Stimulated activated CD4-positive, alpha-beta T cell treated with anti-CD3 and anti-CD28 coated beads, Interleukin-12 subunit alpha, Interleukin-12 subunit beta, amount 100 ng/mL, for 4 hours (primary cell): ENCODE results near the gene PLXND1.

Experiments used
- DNase-seq: peaks from one replicate; pipeline ENCODE4 v3.0.0-alpha.2; 2020

The PLXND1 gene

DNA sequence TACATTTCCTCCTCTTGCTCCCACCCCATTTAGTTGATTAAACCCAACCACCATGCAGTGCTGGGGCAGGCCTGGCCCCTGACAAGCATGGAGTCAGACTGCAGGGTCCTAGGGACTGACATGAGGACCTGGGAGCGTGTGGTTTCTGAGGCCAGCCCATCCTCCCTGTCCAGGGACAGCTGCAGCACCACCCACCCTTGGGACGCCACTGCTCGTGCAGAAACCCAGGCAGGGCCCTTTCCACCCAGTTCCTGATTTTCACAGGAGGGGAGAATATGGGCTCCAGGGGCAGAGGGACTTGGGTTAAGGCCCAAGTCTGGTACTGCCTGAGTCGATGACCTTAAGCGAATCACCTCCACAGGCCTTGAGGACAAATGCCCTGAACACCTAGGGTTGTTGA is 23.7 kb downstream of the PLXND1 start:
- DNase-seq, result no peak

- no peak for DNase-seq
These were observed 24.9 kb downstream of the PLXND1 start for GRCh38 chr3:129581623-129582022.

DNA sequence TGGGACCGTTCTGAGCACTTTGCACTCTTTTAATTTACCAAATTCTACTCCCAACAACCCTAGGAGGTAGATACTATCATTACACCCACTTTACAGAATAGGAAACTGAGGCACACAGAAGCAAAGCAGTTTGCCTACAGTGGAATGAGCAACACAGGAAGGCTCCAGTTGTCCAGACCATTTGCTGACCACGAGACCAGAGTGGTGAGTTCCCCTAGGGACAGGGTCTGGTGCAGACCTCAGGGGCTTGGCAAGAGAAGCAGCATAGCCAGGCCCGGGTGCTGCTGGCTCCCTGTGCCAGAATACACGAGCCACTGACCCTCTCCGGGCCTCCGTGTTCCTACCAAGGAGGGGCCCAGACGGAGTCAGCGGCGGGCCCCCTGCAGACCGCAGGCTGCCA is 26.5 kb downstream of the PLXND1 start:
- DNase-seq, result no peak

- DNase-seq, result no peak
These were observed 28.3 kb downstream of the PLXND1 start for GRCh38 chr3:129577925-129578786.

GRCh38 chr3:129577366-129577765 is 29.1 kb downstream of the PLXND1 start:
- no peak for DNase-seq

GRCh38 chr3:129576514-129577352 is 29.7 kb downstream of the PLXND1 start:
- no peak for DNase-seq

DNA sequence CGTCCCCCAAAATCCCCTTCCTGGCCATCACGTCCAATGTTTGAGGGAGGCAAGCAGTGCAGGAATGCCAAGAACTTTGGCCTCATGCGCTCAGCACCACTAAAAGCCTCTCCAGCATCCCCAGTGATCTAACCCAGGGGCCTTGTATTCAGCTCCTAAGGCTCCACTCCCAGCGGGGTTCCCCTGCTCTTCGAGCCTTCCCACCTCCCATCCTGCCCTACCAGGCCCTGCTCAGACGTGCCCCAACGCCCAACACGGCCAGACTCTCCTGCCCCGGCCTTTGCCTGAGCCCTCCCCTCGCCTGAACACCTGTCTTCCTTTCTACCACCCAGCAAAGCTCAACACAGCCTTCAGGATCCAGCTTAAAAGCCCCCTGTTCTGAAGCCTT is 30.5 kb downstream of the PLXND1 start:
- no peak for DNase-seq

- DNase-seq, result no peak
These were observed 31.1 kb downstream of the PLXND1 start for GRCh38 chr3:129575233-129575996.

GRCh38 chr3:129574206-129574605 is 32.3 kb downstream of the PLXND1 start:
- no peak for DNase-seq

DNA sequence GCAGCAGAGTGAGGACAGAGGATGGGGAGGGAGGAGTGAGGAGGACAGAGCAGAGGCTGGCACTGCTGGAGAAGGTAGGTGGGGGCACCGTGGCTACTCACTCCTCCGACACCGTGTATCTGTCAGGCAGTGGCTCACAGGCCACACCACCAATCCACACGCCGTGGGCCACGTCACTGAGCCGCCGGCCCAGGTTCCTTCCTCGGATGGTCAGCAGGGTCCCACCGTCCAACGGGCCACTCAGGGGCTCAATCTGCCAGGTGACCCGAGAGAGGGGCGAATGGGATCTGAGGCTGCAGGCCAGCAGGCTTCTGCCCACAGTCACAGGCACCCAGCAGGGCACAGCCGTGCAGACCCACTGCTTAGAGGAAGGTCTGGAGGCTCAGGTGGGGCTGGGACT is 33.0 kb downstream of the PLXND1 start:
- DNase-seq, result no peak

GRCh38 chr3:129572603-129573002 is 33.9 kb downstream of the PLXND1 start:
- no peak for DNase-seq

- no peak for DNase-seq
These were observed 34.6 kb downstream of the PLXND1 start for GRCh38 chr3:129571605-129572547.

DNA sequence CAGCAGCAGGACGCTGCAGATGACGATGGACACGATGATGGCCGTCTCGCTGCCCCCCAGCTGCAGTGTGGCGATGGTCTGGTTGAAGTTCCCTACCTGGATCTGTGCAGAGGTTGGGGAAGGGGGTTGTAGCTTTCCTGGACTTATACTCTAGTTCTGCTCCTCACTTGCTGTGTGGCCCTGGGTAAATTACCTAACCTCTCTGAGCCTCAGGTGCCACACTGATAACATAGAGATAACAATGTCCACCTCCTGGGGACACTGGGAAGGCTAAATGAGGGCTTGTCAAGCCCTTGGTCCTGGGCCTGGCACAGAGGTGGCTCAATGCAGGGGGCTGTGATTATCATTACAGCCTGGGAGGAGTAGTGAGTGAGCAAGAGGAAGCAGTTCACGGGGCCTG is 36.6 kb downstream of the PLXND1 start:
- DNase-seq, result no peak

DNA sequence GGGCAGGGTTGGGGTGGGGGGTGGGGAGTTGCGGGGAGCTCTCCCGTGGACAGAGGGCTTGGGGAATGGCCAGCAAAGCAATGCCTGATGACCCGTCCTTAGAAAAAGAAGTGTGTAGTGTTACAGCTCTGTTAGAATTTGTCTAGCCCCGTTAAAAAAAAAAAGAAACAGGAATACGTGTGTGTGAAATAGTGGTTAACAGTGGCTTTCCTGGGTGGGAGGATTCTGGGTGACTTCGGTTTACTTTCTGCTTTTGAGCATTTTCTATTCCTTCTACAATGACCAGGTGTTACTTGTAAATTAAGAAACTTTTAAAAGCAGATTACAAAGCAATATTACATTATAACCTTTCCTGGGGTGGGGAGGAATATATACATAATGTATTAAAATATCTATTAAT is 38.5 kb downstream of the PLXND1 start:
- no peak for DNase-seq

DNA sequence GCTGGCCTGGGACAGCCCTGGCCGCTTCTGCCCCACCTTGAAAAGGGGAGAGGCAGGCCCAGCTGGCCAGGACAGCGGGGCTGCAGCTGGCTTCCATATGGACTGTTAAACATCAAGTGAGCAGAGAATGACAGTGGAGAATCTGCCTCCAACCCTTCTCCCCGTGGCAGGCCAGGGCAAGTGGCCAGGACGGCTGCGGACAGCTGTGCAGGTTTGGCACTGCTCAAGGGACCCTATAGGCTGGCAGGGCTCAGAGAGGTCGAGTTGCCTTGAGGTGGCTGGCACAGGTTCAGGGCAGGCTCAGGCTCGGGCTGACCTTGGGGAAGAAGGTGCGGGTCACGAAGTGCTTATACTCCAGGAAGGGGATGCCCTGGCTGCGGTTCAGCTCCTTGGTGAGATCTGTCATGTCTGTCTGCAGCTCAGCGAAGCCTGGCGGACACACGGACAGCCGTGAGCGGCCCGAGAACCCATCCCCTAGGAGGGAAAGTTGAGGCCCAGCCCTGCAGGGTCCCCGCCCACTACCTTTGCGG is 39.2 kb downstream of the PLXND1 start:
- no peak for DNase-seq

- DNase-seq, result no peak
These were observed 40.6 kb downstream of the PLXND1 start for GRCh38 chr3:129565902-129566301.

GRCh38 chr3:129564981-129565644 is 41.4 kb downstream of the PLXND1 start:
- no peak for DNase-seq

GRCh38 chr3:129563850-129564535 is 42.5 kb downstream of the PLXND1 start:
- DNase-seq, result no peak

DNA sequence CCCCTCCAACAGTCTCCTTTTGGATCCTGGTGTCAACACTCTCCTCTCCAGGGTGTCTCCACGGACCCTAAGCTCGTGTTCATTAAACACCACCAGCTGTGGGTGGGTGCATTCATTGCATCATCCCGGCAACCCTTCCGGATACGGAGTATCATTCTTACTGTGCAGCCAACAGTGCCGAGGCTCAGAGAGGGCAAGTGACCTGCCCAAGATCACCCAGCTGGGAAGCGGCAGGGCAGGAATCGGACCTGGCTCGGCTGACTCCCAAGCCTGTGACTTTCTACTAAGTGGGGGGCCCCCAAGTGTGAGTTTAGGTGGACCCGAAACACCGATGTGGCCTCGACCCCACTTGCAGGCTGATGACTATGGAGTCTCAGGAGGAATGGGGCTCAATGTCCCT is 43.1 kb downstream of the PLXND1 start:
- no peak for DNase-seq

- DNase-seq, result no peak
These were observed 43.7 kb downstream of the PLXND1 start for GRCh38 chr3:129562803-129563202.
